Activated T-helper 17 cell treated with anti-CD3 and anti-CD28 coated beads, Interleukin-2, amount 50 U/mL, for 72 hours (primary cell): ENCODE results near the gene PDK2. TPM values are rescaled to one million over a fixed set of nuclear protein-coding genes. Genes with fewer than 3 reads are reported as not detected.

ENCODE experiments used
- ATAC-seq: fragments of 150-1000 bp; cut with Tn5 transposase; replicated peaks from 2 replicates; pipeline ENCODE4 v1.10.0; 2021; ENCODE audit warnings: mild to moderate bottlenecking, moderate library complexity
- H3K27ac Mint-ChIP-seq: one replicate; pipeline ENCODE4 v1.8.0; 2022; ENCODE audit warnings: mixed read lengths
- H3K27me3 Mint-ChIP-seq: one replicate; pipeline ENCODE4 v1.8.0; 2022; ENCODE audit warnings: mixed read lengths
- H3K36me3 Mint-ChIP-seq: one replicate; pipeline ENCODE4 v1.8.0; 2022; ENCODE audit warnings: low read depth, mild to moderate bottlenecking, mixed read lengths
- H3K4me1 Mint-ChIP-seq: one replicate; pipeline ENCODE4 v1.8.0; 2022; ENCODE audit warnings: mixed read lengths
- H3K4me3 Mint-ChIP-seq: one replicate; pipeline ENCODE4 v1.8.0; 2022; ENCODE audit warnings: mild to moderate bottlenecking, mixed read lengths
- H3K9me3 Mint-ChIP-seq: one replicate; pipeline ENCODE4 v1.8.0; 2022; ENCODE audit warnings: mixed read lengths
- total RNA-seq, 2 donors: library from RNA; stranded (reverse); gene quantifications; one replicate each; pipeline ENCODE4 v1.2.3, GENCODE V29; 2022

The PDK2 gene
- total RNA-seq, 2 donors from 2014 or later: 10.0 to 15.2 TPM

DNA sequence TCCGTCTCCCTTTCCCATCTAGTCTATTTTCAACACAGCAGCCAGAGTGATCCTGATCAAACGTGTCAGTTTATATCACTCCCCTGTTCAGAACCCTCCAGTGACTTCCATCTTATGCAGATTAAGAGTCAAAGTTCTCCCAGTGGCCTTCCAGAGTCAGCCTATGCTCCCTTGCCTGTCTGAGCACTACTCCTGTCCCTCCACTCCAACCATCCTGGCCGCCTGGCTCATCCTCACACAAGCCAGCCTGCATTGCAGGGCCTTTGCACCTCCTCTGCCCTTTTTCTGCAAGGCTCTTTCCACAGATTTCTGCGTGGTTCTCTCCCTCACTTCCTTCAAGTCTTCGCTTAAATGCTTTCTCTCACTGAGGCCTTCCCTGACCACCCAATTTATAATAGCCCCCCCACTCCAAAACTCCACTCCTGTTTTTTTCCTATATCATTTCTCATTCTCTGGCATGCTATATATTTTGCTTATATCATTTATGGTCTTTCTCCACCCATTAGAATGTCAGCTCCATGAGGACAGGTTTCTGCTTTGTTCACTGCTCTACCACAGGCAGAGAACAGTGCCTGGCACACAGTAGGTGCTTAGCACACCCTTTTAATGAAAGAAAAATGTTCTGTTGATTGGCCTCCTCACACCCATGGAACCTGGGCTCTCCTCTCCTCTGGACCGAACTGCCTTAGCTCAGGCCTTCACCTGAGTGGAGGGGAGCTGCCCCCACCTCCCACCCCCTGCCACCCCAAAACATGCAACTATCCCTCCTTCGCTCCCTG lies 25.5 kb downstream of the PDK2 start:
- H3K4me1 Mint-ChIP-seq: no peaks in the 10 kb centered on the region
- H3K27ac Mint-ChIP-seq: no peak overlapping the region
- peaks cover 20% of the 10 kb centered on the region for H3K27me3 Mint-ChIP-seq

DNA sequence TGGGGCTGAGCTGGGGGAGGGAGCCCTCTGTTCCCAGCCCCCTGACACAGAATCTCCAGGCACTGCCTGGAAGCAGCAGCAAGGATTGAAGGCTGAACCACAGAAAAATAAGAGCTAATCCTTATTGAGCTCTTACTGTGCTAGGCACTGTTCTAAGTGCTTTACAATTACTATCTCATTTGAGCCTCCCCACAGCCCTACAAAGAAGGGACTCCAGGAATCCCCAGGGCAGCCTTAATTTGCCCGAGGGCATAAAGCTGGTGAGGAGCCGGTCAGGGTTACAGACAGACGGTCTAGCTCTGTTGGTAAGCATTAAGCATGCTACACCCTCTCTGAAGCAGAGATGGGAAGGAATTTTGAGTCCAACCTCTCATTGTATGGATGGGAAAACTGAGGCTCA lies 27.8 kb downstream of the PDK2 start:
- Mint-ChIP-seq H3K36me3 (no peaks in the 10 kb centered on the region), H3K27me3 (peaks cover 12% of the 10 kb centered on the region), H3K9me3 (no peaks in the 10 kb centered on the region), H3K4me3 (no peak overlapping the region), H3K4me1 (no peaks in the 10 kb centered on the region), H3K27ac (no peak overlapping the region)
- no peak for ATAC-seq

More for the DNA sequence above, 25.5 kb downstream of the PDK2 start:
- no peak overlapping the region for H3K4me3 Mint-ChIP-seq
- ATAC-seq: no peak
- no peaks in the 10 kb centered on the region for H3K36me3 Mint-ChIP-seq
- H3K9me3 Mint-ChIP-seq: no peaks in the 10 kb centered on the region

DNA sequence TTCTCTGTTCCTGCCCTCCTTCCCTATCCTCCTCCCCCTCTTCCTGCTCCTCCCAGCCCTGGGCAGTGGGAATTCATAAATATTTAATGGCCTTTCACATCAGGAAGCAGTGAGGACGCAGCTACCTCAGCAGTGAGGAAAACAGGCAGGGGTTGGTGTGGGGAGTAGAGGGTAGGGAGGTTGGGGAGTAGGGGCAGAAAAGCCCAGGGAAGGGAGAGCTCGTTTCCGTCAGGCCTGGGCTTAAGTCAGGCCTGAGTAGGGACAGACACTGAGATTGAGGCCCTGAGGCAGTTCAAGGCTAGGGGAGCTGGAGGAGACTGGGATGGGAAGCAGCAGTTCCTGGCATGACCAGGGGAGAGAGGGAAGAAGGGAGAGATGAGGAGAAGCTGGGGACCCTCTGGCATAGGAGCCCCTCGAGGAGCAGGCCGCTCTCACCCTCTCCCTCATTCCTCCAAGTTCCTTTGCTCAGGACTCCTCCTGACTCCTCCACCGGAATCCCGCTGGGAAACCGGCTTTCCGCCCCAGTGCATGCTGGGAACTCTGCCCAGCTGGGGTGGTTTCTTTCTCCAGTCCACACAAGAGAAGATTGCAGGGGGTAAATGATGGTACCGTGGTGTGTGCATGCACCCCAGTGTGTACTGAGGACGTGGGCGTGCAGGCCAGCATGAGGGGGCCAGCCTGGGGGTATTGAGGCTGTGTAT lies 28.6 kb downstream of the PDK2 start:
- no peak for ATAC-seq
- Mint-ChIP-seq H3K27ac (no peak overlapping the region), H3K4me1 (peaks cover 5% of the 10 kb centered on the region), H3K4me3 (no peak overlapping the region), H3K9me3 (no peaks in the 10 kb centered on the region), H3K36me3 (peaks cover 4% of the 10 kb centered on the region), H3K27me3 (peaks cover 11% of the 10 kb centered on the region)

DNA sequence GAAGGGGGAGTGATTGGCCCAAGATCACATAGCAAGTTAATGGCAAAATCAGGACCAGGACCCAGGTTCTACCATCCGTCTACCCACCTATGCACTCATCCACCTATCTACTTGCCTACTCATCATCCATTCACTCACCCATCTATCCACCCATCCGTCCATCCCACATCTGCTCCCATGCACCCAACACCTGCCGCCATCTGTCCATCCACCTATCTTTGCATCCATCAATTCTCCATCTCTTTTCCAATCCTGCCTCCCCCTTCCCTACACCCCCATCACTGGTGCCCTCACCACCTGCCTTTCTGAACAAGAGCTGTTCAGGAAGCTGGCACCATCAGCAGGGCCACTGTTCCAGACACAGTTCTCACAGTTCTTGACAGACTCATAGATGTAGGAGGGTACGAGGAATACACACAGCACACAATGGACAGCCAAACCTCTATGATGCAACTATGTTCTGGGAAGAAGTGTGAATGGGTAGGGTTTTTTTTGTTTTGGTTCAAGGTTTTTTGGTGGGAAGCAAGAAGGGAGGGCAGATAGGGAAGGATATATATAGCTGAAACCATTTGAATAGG lies 30.4 kb downstream of the PDK2 start:
- Mint-ChIP-seq H3K27me3 (peaks cover 5% of the 10 kb centered on the region), H3K27ac (no peak overlapping the region), H3K36me3 (peaks cover 6% of the 10 kb centered on the region), H3K4me1 (peaks cover 6% of the 10 kb centered on the region), H3K9me3 (no peaks in the 10 kb centered on the region), H3K4me3 (no peak overlapping the region)
- ATAC-seq: no peak

DNA sequence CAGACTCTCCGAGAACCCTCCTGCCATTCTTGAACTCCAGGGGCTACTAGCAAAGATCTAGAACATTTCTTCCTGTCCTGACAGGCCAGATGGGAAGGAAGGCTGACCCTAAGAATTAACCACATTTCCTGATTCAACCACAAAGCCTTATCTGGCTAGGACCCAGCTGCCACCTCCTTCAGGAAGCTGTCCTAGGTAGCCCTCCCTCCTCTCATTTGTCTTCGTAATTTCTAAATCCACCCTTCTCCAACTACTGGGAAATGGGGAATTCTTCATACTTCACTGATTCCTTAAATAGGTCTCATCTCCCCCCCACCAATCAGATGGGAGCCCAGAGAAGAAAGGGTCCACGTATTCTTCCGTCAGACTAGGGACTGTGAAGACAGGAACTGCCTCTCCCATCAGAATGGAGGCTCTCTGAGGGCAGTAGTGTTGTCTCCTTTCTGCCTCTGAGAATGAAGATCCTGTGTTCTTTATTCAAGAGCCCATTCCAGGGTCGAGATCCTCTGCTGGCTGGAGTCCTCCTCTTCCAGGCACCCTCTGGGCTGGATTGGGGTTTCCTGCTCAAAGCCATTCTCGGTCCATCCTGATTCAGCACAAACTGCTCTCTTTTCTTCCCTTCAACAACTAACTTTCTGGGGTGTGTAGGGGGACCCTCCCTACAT lies 32.7 kb downstream of the PDK2 start:
- Mint-ChIP-seq H3K9me3 (no peaks in the 10 kb centered on the region), H3K4me1 (peaks cover 23% of the 10 kb centered on the region), H3K36me3 (peaks cover 6% of the 10 kb centered on the region), H3K27me3 (peaks cover 5% of the 10 kb centered on the region), H3K27ac (no peak overlapping the region), H3K4me3 (no peak overlapping the region)
- no peak for ATAC-seq

DNA sequence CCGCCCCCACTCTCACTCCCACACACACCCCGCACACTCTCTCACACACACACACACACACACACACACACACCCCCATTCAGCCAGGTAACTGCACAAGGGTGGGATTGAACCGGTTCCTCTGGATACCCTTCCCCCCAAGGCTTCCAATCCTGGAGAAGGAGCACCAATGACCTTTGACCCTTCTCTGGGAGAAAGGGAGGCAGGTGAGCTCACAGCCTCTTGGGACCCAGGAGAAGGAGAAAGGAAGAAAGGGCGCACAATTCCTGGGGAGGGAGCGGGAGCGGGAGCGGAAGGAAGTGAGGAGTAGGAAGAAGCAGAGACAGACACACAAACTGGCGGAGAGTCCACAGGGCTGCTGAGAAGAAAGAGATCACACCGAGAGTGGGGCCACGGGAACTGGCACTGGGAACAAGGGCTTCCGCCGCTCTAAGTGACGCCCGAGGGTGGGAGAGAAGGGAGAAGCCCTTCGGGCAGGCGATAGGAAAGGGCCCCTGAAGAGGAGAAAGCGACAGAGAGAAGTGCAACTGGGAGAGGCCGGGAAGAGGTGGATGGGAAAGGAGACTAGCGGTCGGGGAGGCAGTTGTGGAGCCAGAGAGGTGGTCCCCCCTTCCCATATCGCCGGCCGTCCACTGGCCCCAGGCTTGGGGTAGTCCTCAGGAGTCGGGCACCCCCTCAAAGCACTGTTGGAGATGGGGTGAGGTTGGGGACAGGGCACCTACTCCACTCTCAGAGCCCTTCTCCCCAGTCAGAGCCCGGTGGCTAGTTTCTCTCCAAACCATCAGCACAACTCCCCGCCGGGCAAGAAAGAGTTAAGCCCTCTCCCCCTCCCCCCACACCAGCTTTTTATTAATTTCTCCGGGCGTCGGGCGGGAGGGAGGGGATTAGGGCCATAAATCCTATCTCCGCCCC lies 33.5 kb downstream of the PDK2 start:
- H3K9me3 Mint-ChIP-seq: no peaks in the 10 kb centered on the region
- H3K4me1 Mint-ChIP-seq: peaks cover 23% of the 10 kb centered on the region
- peaks cover 5% of the 10 kb centered on the region for H3K27me3 Mint-ChIP-seq
- H3K36me3 Mint-ChIP-seq: peaks cover 10% of the 10 kb centered on the region
- H3K27ac Mint-ChIP-seq: no peak overlapping the region
- peak overlapping the region; percentile 75 for H3K4me3 Mint-ChIP-seq
- no peak for ATAC-seq

DNA sequence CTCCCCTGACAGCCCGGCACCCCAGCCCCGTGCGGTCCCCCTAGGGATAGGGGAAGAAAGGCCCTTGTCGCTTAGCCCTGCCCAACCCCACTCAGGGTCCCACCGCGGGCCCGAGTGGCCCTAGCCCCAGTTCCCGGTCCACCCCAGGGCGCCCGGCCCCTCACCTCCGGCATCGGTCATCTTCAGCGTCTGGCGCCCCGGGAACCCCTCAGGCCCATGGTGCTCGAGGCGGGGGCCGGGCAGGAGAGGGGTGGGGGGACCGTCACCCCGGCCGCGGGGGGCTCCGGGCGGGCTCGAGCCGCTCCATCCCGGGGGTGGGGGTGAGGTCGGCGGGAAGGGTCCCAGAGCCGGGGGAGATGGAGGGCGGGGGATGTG lies 34.2 kb downstream of the PDK2 start:
- H3K27me3 Mint-ChIP-seq: peaks cover 5% of the 10 kb centered on the region
- H3K4me1 Mint-ChIP-seq: peaks cover 23% of the 10 kb centered on the region
- peaks cover 10% of the 10 kb centered on the region for H3K36me3 Mint-ChIP-seq
- ATAC-seq: no peak
- H3K4me3 Mint-ChIP-seq: peak overlapping the region; percentile 75
- no peak overlapping the region for H3K27ac Mint-ChIP-seq
- H3K9me3 Mint-ChIP-seq: no peaks in the 10 kb centered on the region

DNA sequence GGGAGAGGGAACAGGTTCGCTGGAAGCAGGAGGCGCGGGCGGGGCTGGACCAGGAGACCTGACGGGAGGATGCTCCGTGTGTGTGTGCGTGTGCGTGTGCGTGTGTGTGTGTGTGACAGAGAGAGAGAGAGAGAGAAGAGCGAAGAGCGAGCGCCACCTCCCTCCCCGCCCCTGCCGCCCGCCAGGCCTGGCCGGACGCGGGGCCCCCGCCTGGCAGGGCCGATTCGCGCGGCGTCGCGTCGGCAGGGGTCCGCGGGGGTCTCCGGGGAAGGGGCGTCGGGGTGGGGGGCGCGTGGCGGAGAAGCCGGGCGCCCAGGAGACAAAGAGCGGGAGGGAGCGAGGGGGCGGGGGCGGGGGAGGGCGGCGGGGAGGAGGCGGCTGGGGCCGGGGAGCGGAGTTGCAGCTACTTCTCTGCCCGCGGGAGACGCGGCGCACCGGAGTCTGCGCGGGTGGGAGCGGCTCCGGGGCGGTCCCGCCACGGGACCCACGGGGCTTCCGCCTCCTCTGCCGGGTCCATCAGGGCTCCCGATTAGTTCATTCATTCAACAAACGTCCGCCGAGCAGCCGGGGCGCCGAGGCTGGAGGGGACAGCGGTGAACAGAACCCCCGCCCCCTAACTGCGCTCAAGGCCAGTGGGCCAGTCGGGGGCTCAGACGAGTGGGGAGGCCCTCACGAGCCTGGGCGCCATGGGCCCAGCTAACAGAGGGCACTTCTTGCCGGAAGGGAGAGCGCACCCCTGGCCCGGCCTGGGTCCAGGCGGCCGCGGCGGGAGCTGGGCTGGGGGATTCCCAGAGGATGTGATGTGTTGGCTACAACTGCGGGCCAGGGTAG lies 34.8 kb downstream of the PDK2 start, which contains the start of gene SAMD14:
Gene SAMD14 (minus strand): TSS at position 433 of the 831 bp plus-strand sequence. CDS start 5,201 bp downstream, outside the sequence.
- Mint-ChIP-seq H3K4me1 (peaks cover 23% of the 10 kb centered on the region), H3K4me3 (peak within 1 kb of the TSS; percentile 75), H3K27me3 (peaks cover 5% of the 10 kb centered on the region), H3K27ac (peak within 1 kb of the TSS; percentile 26), H3K9me3 (no peaks in the 10 kb centered on the region), H3K36me3 (peaks cover 10% of the 10 kb centered on the region)
- peak; percentile 68 for ATAC-seq

DNA sequence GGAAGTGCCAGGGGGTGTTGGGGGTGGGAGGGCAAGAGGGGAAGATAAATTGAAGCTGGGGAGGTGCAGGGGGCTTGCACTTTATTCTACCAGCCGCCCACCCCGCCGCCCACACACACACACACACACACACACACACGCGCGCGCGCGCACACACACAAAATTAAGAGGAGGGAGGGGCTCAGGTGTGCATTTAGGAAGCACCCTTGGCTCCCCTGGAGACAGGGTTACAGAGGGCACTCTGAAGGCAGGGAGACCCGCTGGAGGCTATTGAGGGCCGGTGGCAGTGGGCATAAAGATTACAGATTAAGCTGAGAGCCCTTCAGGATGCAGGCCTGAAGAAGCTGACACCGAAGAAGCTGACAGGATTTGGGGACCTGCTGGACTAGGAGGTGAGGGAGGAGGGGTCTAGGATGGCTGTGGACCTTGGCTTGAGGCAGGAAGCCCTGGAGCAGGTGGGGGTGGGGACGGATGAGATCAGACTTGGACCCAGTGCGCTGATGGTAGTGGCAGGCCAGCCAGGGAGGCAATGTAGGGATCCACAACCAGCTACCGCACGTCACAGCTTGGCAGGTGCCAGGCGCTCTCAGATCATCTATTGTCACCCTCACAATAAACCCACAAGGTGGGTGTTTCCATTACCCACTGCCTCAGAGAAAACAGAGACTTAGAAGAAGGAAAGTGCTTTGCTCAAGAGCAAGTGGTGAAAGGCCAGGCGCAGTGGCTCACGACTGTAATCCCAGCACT lies 35.6 kb downstream of the PDK2 start:
- Mint-ChIP-seq H3K4me1 (peaks cover 23% of the 10 kb centered on the region), H3K27me3 (peaks cover 5% of the 10 kb centered on the region), H3K27ac (peak overlapping the region; percentile 26), H3K36me3 (peaks cover 15% of the 10 kb centered on the region), H3K9me3 (no peaks in the 10 kb centered on the region), H3K4me3 (peak overlapping the region; percentile 75)
- peak; percentile 20 for ATAC-seq

DNA sequence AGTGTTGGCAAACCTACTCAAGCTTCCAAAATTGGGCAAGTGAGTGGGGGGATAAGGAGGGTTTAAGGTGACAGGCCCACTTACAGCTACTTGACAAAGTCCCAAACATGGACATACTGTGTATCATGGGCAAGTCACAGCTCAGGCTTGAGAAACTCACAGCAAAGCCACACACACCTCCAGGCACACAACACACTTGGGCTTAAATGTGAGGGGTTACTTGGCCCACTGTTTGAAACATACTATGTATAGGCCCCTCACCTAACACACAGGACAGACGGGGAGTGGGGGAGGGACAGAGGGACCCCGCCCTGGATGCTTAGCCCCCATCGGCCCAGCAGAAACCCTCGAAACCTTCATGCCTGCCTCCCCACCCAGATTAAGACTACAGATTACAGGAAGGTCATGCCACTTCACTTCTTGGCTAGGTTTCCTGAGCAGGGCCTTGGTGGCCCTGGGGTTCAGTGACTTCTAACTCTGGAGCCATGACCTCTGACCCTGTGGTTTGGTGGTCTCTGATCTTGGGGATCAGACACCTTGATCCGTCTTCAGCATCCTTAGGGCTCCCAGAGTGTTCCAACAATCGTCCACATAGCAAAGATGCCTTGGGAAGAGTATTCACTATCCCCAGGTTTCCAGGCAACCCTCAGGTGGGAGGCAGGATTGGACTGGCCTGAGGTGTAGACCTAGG lies 37.1 kb downstream of the PDK2 start:
- ATAC-seq: no peak
- Mint-ChIP-seq H3K4me3 (peak overlapping the region; percentile 75), H3K4me1 (peaks cover 27% of the 10 kb centered on the region), H3K36me3 (peaks cover 30% of the 10 kb centered on the region), H3K9me3 (no peaks in the 10 kb centered on the region), H3K27ac (peak overlapping the region; percentile 26), H3K27me3 (peaks cover 5% of the 10 kb centered on the region)

DNA sequence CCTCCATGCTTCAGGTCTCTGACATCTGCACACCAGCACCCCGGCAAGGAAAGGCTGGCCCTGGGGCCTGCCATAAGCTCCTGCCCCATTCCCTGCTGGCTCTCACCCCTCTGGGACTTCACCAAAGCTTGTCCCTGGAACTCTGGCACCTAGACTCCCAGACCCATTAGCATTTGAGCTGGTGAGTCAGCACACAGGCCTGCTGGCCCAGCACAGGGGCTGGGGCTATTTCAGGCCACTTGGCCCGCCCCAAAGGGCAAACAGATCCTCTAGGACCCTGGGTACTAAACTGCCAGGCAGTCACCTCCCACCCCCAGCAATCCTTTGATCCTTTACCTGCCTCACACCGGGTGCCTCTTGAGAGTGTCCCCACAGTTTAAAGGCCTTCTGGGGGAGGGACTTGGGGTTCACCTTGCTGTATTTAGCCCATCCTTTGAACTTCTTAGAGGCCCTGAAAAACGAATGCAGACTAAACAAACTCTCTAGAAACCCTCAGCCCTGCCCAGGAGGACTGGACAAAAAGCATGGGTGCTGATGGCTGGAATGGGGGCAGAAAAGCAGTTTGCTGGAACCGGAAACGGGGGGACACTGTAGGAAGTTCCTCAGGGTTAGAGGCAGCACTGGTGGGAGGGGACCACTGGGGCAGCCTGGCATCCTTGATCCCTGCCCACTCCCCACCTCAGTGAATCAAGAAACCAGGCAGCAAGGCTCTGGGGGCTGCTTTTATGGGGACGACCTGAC lies 38.0 kb downstream of the PDK2 start:
- no peak for ATAC-seq

DNA sequence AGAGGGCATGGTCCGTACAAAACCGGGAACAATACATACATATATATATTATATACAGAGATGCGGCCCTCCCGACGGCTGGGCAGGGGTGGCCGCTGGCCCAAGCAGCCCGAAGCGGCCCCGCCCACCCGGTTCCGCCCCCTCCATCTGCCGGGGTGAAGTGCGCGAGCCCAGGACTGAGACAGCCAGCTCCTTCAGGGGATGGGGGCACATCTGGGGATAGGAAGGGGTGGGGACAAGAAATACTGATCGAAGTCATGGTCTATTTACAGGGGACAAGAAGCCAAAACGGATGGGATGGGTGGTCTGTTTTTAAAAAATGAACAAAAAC lies 38.6 kb downstream of the PDK2 start:
- Mint-ChIP-seq H3K27ac (no peak overlapping the region), H3K36me3 (peaks cover 42% of the 10 kb centered on the region), H3K27me3 (peaks cover 1% of the 10 kb centered on the region), H3K9me3 (no peaks in the 10 kb centered on the region), H3K4me3 (no peak overlapping the region), H3K4me1 (peaks cover 33% of the 10 kb centered on the region)
- ATAC-seq: no peak

More for the DNA sequence above, 38.0 kb downstream of the PDK2 start:
- Mint-ChIP-seq H3K36me3 (peaks cover 40% of the 10 kb centered on the region), H3K27ac (no peak overlapping the region), H3K9me3 (no peaks in the 10 kb centered on the region), H3K4me1 (peaks cover 33% of the 10 kb centered on the region), H3K4me3 (no peak overlapping the region), H3K27me3 (peaks cover 5% of the 10 kb centered on the region)
